ENCODE results near the gene LCMT1. TPM values are rescaled to one million over a fixed set of nuclear protein-coding genes. Genes with fewer than 3 reads are reported as not detected.
"Not testable (repeated sequence)": the region's sequence is repeated elsewhere in the genome, so short reads cannot be mapped to it uniquely, and the experiment has no call there.

The LCMT1 gene
- total RNA-seq, 2 donors from 2014 or later, result 52.3 to 52.5 TPM

- Histone ChIP-seq H3K4me3 (no peak overlapping the region), H3K27me3 (no peaks in the 10 kb centered on the region), H3K9me3 (no peaks in the 10 kb centered on the region), H3K27ac (no peak overlapping the region), H3K4me1 (no peaks in the 10 kb centered on the region), H3K36me3 (peaks cover 68% of the 10 kb centered on the region)
- TF ChIP-seq CTCF (IDR thresholded peaks at IDR 0.05), result no peak
- no peak for DNase-seq (ENCODE audit: low spot score)
Observed at GRCh38 chr16:25165284-25165683, 53.7 kb downstream of the LCMT1 start.

- not testable (repeated sequence) for H3K4me1 ChIP-seq; H3K9me3 ChIP-seq; H3K27me3 ChIP-seq; H3K27ac ChIP-seq; H3K4me3 ChIP-seq; DNase-seq (ENCODE audit: low spot score)
- peaks cover 84% of the 10 kb centered on the region for H3K36me3 ChIP-seq
Observed at GRCh38 chr16:25167920-25168319, 56.4 kb downstream of the LCMT1 start.

- Histone ChIP-seq H3K4me1 (no peaks in the 10 kb centered on the region), H3K27ac (no peak overlapping the region), H3K9me3 (no peaks in the 10 kb centered on the region), H3K4me3 (no peak overlapping the region), H3K27me3 (no peaks in the 10 kb centered on the region), H3K36me3 (peaks cover 80% of the 10 kb centered on the region)
- TF ChIP-seq CTCF (IDR thresholded peaks at IDR 0.05), result no peak
- no peak for DNase-seq (ENCODE audit: low spot score)
Observed at GRCh38 chr16:25171390-25171789, 59.8 kb downstream of the LCMT1 start.

DNA sequence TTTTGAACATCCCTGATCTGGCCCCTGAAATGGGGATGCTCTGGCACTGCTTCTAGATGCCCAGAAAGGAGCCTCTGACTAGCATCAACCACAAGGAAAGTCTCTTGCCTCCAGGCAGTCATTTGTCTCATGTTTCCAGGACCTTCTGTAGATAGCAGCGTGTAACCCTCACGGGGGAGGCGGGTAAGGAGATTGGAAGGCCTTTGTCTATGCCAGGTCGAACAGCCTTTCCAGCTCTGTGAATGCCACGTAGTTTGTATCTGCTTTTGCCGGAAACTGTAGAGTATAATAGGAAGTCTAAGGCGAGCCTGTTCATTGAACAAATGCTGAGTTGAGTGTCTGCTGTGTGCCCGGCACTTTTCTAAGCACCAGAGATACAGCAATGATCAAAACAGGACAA is 61.3 kb downstream of the LCMT1 start:
- Histone ChIP-seq H3K9me3 (no peaks in the 10 kb centered on the region), H3K27ac (no peak overlapping the region), H3K4me1 (no peaks in the 10 kb centered on the region), H3K27me3 (no peaks in the 10 kb centered on the region), H3K4me3 (no peak overlapping the region), H3K36me3 (peaks cover 69% of the 10 kb centered on the region)
- no peak for DNase-seq (ENCODE audit: low spot score)
- TF ChIP-seq CTCF (IDR thresholded peaks at IDR 0.05), result no peak

GRCh38 chr16:25174285-25174684 is 62.7 kb downstream of the LCMT1 start:
- H3K4me3 ChIP-seq, result no peak overlapping the region
- peaks cover 72% of the 10 kb centered on the region for H3K36me3 ChIP-seq
- H3K27me3 ChIP-seq, result no peaks in the 10 kb centered on the region
- no peak for TF ChIP-seq CTCF (IDR thresholded peaks at IDR 0.05)
- H3K27ac ChIP-seq, result no peak overlapping the region
- H3K9me3 ChIP-seq, result no peaks in the 10 kb centered on the region
- DNase-seq (ENCODE audit: low spot score), result no peak
- H3K4me1 ChIP-seq, result no peaks in the 10 kb centered on the region

- Histone ChIP-seq H3K4me1 (no peaks in the 10 kb centered on the region), H3K9me3 (no peaks in the 10 kb centered on the region), H3K27ac (no peak overlapping the region), H3K27me3 (no peaks in the 10 kb centered on the region), H3K36me3 (peaks cover 53% of the 10 kb centered on the region), H3K4me3 (no peak overlapping the region)
- TF ChIP-seq CTCF (IDR thresholded peaks at IDR 0.05), result peak in 1 of 2 donors; percentile 15
- DNase-seq (ENCODE audit: low spot score), result no peak
Observed at GRCh38 chr16:25176136-25176535, 64.6 kb downstream of the LCMT1 start.
